HepG2 (cell line): ENCODE measurements around the gene PRADC1. TPM values are rescaled to one million over a fixed set of nuclear protein-coding genes. Genes with fewer than 3 reads are reported as not detected.

Source experiments
- ATAC-seq: fragments of 200-7000 bp; cut with Tn5 transposase; 3 replicates; pipeline ENCODE4 v1.9.1; 2020; ENCODE audit warnings: mild to moderate bottlenecking, moderate library complexity
- BruUV-seq: library from RNA; stranded (reverse); fragments of 400-500 nt; replicated peaks from 2 replicates; lab custom pipeline; 2021; lab: Mats Ljungman, UMichigan
- CTCF ChIA-PET: fragments of 300-600 bp; formaldehyde crosslinking; extraction: SDS; loops from one replicate; lab custom pipeline; 2021; ENCODE audit warnings: low total read pairs, inconsistent platforms, low intra/inter-chr PET ratio; lab: Yijun Ruan, JAX
- POLR2A ChIA-PET: fragments of 350-600 bp; sonication (Branson Sonifier 250); formaldehyde crosslinking; loops from one replicate; lab custom pipeline; 2020; ENCODE audit warnings: antibody characterized with exemption, inconsistent platforms; lab: Yijun Ruan, JAX
- DNase-seq: peaks from one replicate; pipeline ENCODE4 v3.0.0-alpha.2; 2015; ENCODE audit warnings: low spot score
- FAIRE-seq: peaks from 3 replicates; lab custom pipeline; 2011; peaks lifted over from hg19 to GRCh38; lab: Jason Lieb, UNC
- H2AFZ ChIP-seq: one replicate; pipeline ENCODE4 v1.6.1; 2011; ENCODE audit warnings: low read length, inconsistent platforms
- H3K27ac ChIP-seq: fragments of 300-600 bp; 3 replicates; pipeline ENCODE4 v1.8.0; 2011; ENCODE audit warnings: mixed run types, mild to moderate bottlenecking, mixed read lengths, low read length, inconsistent platforms; ENCODE audit not compliant: insufficient read depth; ENCODE audit errors: extremely low read length
- H3K27me3 ChIP-seq, 2 experiments: fragments of 200-600 bp in 1 of 2; 2 replicates in 1 of 2; 3 replicates in 1 of 2; pipeline versions ENCODE4 v1.6.0 to v1.8.0; 2011; ENCODE audit warnings: low read length in 2 of 2, mild to moderate bottlenecking in 2 of 2, moderate library complexity in 2 of 2, inconsistent platforms in 1 of 2; ENCODE audit not compliant: insufficient read depth in 2 of 2, control insufficient read depth in 1 of 2
- H3K36me3 ChIP-seq, 2 experiments: fragments of 200-600 bp in 1 of 2; replicated peaks in 1 of 2; 2 replicates in 1 of 2; 3 replicates in 1 of 2; pipeline versions ENCODE4 v1.5.1 to v1.8.0; 2011; ENCODE audit warnings: low read length in 2 of 2, inconsistent platforms in 1 of 2; ENCODE audit not compliant: insufficient read depth in 2 of 2, control insufficient read depth in 1 of 2
- H3K4me1 ChIP-seq: 2 replicates; pipeline ENCODE4 v1.5.1; 2012; ENCODE audit warnings: low read length, inconsistent platforms; ENCODE audit not compliant: insufficient read depth
- H3K4me2 ChIP-seq: 2 replicates; pipeline ENCODE4 v1.6.0; 2011; ENCODE audit warnings: low read depth, low read length, inconsistent platforms
- H3K4me3 ChIP-seq, 3 experiments: fragments of 200-600 bp in 1 of 3; sonication (generic), shearing (Covaris generic) in 1 of 3; replicated peaks in 1 of 3; 2 replicates each; pipeline ENCODE4 v1.5.1; 2011 to 2016; ENCODE audit warnings: low read length in 3 of 3, inconsistent platforms in 2 of 3, low read depth in 2 of 3, mild to moderate bottlenecking in 2 of 3, control low read depth in 1 of 3, mixed read lengths in 1 of 3; ENCODE audit not compliant: insufficient read depth in 1 of 3
- H3K79me2 ChIP-seq: one replicate; pipeline ENCODE4 v1.6.1; 2011; ENCODE audit warnings: low read length, inconsistent platforms; ENCODE audit not compliant: insufficient read depth
- H3K9ac ChIP-seq: 2 replicates; pipeline ENCODE4 v1.6.0; 2011; ENCODE audit warnings: mild to moderate bottlenecking, low read depth, low read length, inconsistent platforms; ENCODE audit not compliant: insufficient read depth
- H3K9me3 ChIP-seq: 2 replicates; pipeline ENCODE4 v1.5.1; 2012; ENCODE audit warnings: mild to moderate bottlenecking, low read length
- H4K20me1 ChIP-seq: 2 replicates; pipeline ENCODE4 v1.6.0; 2011; ENCODE audit warnings: inconsistent platforms, mild to moderate bottlenecking, low read length, moderate library complexity; ENCODE audit not compliant: insufficient read depth
- ARNTL ChIP-seq: sonication (generic); formaldehyde crosslinking; IDR thresholded peaks from 2 replicates; pipeline ENCODE4 v1.4.0; 2020; ENCODE audit warnings: mild to moderate bottlenecking, missing genetic modification reagents
- RXRB ChIP-seq: IDR thresholded peaks from 2 replicates; pipeline ENCODE4 v1.6.1; 2016; ENCODE audit warnings: borderline replicate concordance, missing genetic modification reagents, missing compliant biosample characterization
- ZBTB2 ChIP-seq: sonication (generic); formaldehyde crosslinking; IDR thresholded peaks from 2 replicates; pipeline ENCODE4 v1.8.0; 2022; ENCODE audit warnings: low read depth, missing genetic modification reagents
- ZNF687 ChIP-seq: sonication (generic); formaldehyde crosslinking; IDR thresholded peaks from 2 replicates; pipeline ENCODE4 v1.5.1; 2020; ENCODE audit warnings: mild to moderate bottlenecking, missing genetic modification reagents, moderate library complexity
- ZNF773 ChIP-seq: sonication (generic); formaldehyde crosslinking; IDR thresholded peaks from 2 replicates; pipeline ENCODE4 v1.4.0; 2020; ENCODE audit warnings: missing genetic modification reagents, borderline replicate concordance
- ZNF780A ChIP-seq: sonication (generic); formaldehyde crosslinking; IDR thresholded peaks from 2 replicates; pipeline ENCODE4 v1.8.0; 2022; ENCODE audit warnings: mild to moderate bottlenecking, missing genetic modification reagents, moderate library complexity
- WGBS: methylation state at CpG from one replicate; pipeline ENCODE4 v1.1.6; 2017; ENCODE audit warnings: low lambda C conversion rate; 5-methylcytosine and 5-hydroxymethylcytosine counted together
- in situ Hi-C: cut with HindIII; loops from 2 replicates; pipeline ENCODE4 v1.10.0; 2017; ENCODE audit warnings: low pct_unique_long_range_greater_than_20kb; ENCODE audit not compliant: extremely low pct_ligation_motif_present
- intact Hi-C: fragments of 100-400 bp; cut with micrococcal nuclease; formaldehyde crosslinking; loops from one replicate; pipeline ENCODE4 v1.10.0; 2022; ENCODE audit not compliant: unreplicated experiment
- polyA plus RNA-seq, 8 experiments: library from polyadenylated mRNA; depleted of rRNA in 3 of 8; stranded (reverse) in 7 of 8; unstranded in 1 of 8; fragments of >200 nt; fragmentation: Illumina TruSeq in 4 of 8; extraction: Trizol in 4 of 8; gene quantifications; 2 replicates each; pipeline versions ENCODE4 v1.2.1 to v1.2.3, GENCODE V29; 2011 to 2016; ENCODE audit warnings: low read depth in 4 of 8, missing spikeins in 1 of 8, mixed read lengths in 1 of 8; ENCODE audit not compliant: insufficient read depth in 1 of 8
- total RNA-seq, 5 experiments: library from RNA; depleted of rRNA; stranded (reverse); fragments of >200 nt; fragmentation: Illumina TruSeq; extraction: Trizol; gene quantifications; 2 replicates each; pipeline ENCODE4 v1.2.3, GENCODE V29; 2016; ENCODE audit warnings: low read depth in 1 of 5
- TF ChIP-seq, protein P1 (sequence below): sonication (generic); formaldehyde crosslinking; IDR thresholded peaks from 2 replicates; pipeline ENCODE4 v1.8.0; 2022; ENCODE audit warnings: missing genetic modification reagents, mild to moderate bottlenecking, inconsistent platforms, borderline replicate concordance
- TF ChIP-seq, protein P2 (sequence below): sonication (generic); formaldehyde crosslinking; IDR thresholded peaks from 2 replicates; pipeline ENCODE4 v1.4.0; 2020; ENCODE audit warnings: mild to moderate bottlenecking, missing genetic modification reagents, borderline replicate concordance
- TF ChIP-seq, protein P3 (sequence below): sonication (generic); formaldehyde crosslinking; IDR thresholded peaks from 2 replicates; pipeline ENCODE4 v1.4.0; 2020; ENCODE audit warnings: missing genetic modification reagents, borderline replicate concordance
- TF ChIP-seq, protein P4 (sequence below): sonication (generic); formaldehyde crosslinking; conservative IDR thresholded peaks from 2 replicates; pipeline ENCODE4 v1.8.1; 2023; ENCODE audit warnings: missing genetic modification reagents

PRADC1 gene
- total and polyA plus RNA-seq, 2 of the 13 experiments (the other 11 are each of a cell fraction or from before 2014, with no cell fraction given), result 12.1 to 37.2 TPM

DNA sequence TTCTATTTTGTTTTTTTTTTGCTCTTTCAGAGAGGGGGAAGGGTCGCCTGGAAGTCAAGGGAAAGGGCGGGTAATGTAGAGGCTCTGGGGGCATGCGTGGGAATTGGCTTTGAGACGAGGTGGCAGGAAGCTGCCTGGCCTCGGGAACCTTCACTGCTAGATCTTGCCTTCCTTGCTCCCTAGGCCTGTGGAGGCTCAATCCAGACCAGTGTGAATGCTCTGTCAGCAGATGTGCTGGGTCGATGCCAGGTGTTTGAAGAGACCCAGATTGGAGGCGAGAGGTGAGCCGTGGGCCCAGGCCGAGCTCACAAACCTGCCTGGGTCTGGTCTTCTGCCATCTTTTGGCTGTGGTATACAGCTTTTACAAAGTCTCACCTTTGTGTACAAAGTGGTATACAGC is 16.6 kb upstream of the PRADC1 start:
- ATAC-seq (no peak), DNase-seq (no peak), FAIRE-seq (no peak)
- H3K36me3 ChIP-seq, result peaks cover 60 to 93% of the 10 kb centered on the region in 2 experiments
- no TSS peak for BruUV-seq
- H3K4me2 ChIP-seq, result no peak overlapping the region
- no peak overlapping the region for H3K4me3 ChIP-seq
- POLR2A ChIA-PET, result interaction anchor here (0.7 to 2.5 kb wide), 3 partner anchors 10 to 16 kb away, joined by 4 to 5 read pairs (median 5); partner anchors contain the start of gene CCT7
- H3K27ac ChIP-seq, result no peak overlapping the region
- no peaks in the 10 kb centered on the region for H3K27me3 ChIP-seq
- H3K9me3 ChIP-seq, result no peaks in the 10 kb centered on the region
- no peak overlapping the region for H3K9ac ChIP-seq
- intact Hi-C loops (no loop called here), in situ Hi-C loops (no loop called here)
- CTCF ChIA-PET, result no interaction called here
- peaks cover 3% of the 10 kb centered on the region for H3K79me2 ChIP-seq
- H4K20me1 ChIP-seq, result peaks cover 6% of the 10 kb centered on the region; the same call in 1 of the 2 replicates
- 95% methylated on average over 9 of the region's 9 CpGs for WGBS
- peaks cover 30% of the 10 kb centered on the region for H3K4me1 ChIP-seq
- no peak overlapping the region for H2AFZ ChIP-seq
- TF ChIP-seq, protein P1, sequence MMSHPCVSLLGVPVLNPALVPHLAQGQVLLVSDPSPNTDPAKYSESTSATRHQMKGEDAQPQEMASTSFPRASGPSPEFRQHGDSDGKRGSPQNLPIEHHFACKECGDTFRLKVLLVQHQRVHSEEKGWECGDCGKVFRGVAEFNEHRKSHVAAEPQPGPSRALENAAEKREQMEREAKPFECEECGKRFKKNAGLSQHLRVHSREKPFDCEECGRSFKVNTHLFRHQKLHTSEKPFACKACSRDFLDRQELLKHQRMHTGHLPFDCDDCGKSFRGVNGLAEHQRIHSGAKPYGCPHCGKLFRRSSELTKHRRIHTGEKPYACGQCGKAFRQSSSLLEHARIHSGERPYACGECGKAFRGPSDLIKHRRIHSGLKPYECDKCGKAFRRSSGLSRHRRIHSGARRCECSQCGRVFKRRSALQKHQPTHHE (CRISPR knock-in tag), result no peak
- TF ChIP-seq ZNF773 (no peak), ZNF780A (CRISPR knock-in tag) (no peak), ZNF687 (CRISPR knock-in tag) (peak; percentile 30; the same call in 1 of the 2 replicates), ARNTL (CRISPR knock-in tag) (no peak), RXRB (CRISPR knock-in tag) (no peak), ZBTB2 (CRISPR knock-in tag) (no peak)
- TF ChIP-seq, protein P2, sequence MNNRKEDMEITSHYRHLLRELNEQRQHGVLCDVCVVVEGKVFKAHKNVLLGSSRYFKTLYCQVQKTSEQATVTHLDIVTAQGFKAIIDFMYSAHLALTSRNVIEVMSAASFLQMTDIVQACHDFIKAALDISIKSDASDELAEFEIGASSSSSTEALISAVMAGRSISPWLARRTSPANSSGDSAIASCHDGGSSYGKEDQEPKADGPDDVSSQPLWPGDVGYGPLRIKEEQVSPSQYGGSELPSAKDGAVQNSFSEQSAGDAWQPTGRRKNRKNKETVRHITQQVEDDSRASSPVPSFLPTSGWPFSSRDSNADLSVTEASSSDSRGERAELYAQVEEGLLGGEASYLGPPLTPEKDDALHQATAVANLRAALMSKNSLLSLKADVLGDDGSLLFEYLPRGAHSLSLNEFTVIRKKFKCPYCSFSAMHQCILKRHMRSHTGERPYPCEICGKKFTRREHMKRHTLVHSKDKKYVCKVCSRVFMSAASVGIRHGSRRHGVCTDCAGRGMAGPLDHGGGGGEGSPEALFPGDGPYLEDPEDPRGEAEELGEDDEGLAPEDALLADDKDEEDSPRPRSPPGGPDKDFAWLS (CRISPR knock-in tag), result no peak
- TF ChIP-seq, protein P3, sequence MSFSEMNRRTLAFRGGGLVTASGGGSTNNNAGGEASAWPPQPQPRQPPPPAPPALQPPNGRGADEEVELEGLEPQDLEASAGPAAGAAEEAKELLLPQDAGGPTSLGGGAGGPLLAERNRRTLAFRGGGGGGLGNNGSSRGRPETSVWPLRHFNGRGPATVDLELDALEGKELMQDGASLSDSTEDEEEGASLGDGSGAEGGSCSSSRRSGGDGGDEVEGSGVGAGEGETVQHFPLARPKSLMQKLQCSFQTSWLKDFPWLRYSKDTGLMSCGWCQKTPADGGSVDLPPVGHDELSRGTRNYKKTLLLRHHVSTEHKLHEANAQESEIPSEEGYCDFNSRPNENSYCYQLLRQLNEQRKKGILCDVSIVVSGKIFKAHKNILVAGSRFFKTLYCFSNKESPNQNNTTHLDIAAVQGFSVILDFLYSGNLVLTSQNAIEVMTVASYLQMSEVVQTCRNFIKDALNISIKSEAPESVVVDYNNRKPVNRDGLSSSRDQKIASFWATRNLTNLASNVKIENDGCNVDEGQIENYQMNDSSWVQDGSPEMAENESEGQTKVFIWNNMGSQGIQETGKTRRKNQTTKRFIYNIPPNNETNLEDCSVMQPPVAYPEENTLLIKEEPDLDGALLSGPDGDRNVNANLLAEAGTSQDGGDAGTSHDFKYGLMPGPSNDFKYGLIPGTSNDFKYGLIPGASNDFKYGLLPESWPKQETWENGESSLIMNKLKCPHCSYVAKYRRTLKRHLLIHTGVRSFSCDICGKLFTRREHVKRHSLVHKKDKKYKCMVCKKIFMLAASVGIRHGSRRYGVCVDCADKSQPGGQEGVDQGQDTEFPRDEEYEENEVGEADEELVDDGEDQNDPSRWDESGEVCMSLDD, result no peak
- TF ChIP-seq, protein P4, sequence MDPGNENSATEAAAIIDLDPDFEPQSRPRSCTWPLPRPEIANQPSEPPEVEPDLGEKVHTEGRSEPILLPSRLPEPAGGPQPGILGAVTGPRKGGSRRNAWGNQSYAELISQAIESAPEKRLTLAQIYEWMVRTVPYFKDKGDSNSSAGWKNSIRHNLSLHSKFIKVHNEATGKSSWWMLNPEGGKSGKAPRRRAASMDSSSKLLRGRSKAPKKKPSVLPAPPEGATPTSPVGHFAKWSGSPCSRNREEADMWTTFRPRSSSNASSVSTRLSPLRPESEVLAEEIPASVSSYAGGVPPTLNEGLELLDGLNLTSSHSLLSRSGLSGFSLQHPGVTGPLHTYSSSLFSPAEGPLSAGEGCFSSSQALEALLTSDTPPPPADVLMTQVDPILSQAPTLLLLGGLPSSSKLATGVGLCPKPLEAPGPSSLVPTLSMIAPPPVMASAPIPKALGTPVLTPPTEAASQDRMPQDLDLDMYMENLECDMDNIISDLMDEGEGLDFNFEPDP (CRISPR knock-in tag), result no peak
